ENCODE results near the gene BMP6.

DNA sequence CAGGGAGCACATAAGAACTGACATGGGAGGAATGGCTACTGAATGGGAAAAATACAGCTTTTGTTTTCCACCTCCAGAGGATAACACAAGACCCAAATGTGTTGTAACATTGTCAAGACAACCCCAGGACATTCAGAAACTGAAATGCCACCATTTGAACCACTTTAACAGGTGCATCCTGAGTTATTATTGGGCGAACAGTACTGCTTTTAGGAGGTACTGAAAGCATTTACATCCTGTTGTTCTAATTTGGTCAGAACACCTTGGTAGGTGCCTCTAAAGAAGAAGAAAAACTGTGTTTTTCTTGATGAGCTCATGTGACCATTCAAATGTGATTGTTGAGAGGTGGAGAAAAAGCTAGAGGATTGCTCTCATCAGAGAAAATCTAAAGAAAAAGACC lies 191.1 kb downstream of the BMP6 start:
- TF ChIP-seq GATA3 (IDR thresholded peaks at IDR 0.05; ENCODE audit: low read depth, low read length), result no peak
- TF ChIP-seq GATA2 (IDR thresholded peaks at IDR 0.05; ENCODE audit: low read depth, low read length), result no peak

Data from SH-SY5Y (cell line).